ENCODE data around the gene PAX8.
A peak's percentile ranks its signal among the peaks of the same experiment; 100 is the strongest.

PAX8 gene

GRCh38 chr2:113221846-113222245, 56.9 kb downstream of the PAX8 start:
- no peak for TF ChIP-seq EP300 (IDR thresholded peaks at IDR 0.05; ENCODE audit: borderline replicate concordance)
- no peak for TF ChIP-seq TAF1 (IDR thresholded peaks at IDR 0.05; ENCODE audit: low read depth)

GRCh38 chr2:113220970-113221708, 57.6 kb downstream of the PAX8 start:
- TF ChIP-seq TCF12 (IDR thresholded peaks at IDR 0.05; ENCODE audit: low read depth): no peak

- TF ChIP-seq NFIC (IDR thresholded peaks at IDR 0.05): 0 out of 2 replicates have a peak, but pooled peaks have one; percentile 19
- TF ChIP-seq EP300 (IDR thresholded peaks at IDR 0.05; ENCODE audit: borderline replicate concordance): no peak
- 0 out of 2 replicates have a peak, but pooled peaks have one; percentile 15 for TF ChIP-seq TAF1 (IDR thresholded peaks at IDR 0.05; ENCODE audit: low read depth)
These were observed 58.7 kb downstream of the PAX8 start for GRCh38 chr2:113219889-113220641.

GRCh38 chr2:113219525-113219888, 59.2 kb downstream of the PAX8 start:
- TF ChIP-seq CREB1 (IDR thresholded peaks at IDR 0.05; ENCODE audit: low read depth) (no peak), NFIC (IDR thresholded peaks at IDR 0.05) (no peak), REST (IDR thresholded peaks at IDR 0.05; ENCODE audit: low read depth) (no peak), MAX (IDR thresholded peaks at IDR 0.05) (no peak), CEBPB (IDR thresholded peaks at IDR 0.05) (no peak)

- TF ChIP-seq TEAD4 (IDR thresholded peaks at IDR 0.05) (no peak), CREB1 (IDR thresholded peaks at IDR 0.05; ENCODE audit: low read depth) (no peak), USF1 (IDR thresholded peaks at IDR 0.05) (no peak), TAF1 (IDR thresholded peaks at IDR 0.05; ENCODE audit: low read depth) (no peak)
These were observed 59.7 kb downstream of the PAX8 start for GRCh38 chr2:113219092-113219441.

GRCh38 chr2:113218283-113219091, 60.2 kb downstream of the PAX8 start:
- TF ChIP-seq EGR1 (IDR thresholded peaks at IDR 0.05) (no peak), ZBTB7A (IDR thresholded peaks at IDR 0.05; ENCODE audit: low read depth) (no peak), CEBPB (IDR thresholded peaks at IDR 0.05) (no peak), REST (IDR thresholded peaks at IDR 0.05; ENCODE audit: low read depth) (no peak), TAF1 (IDR thresholded peaks at IDR 0.05; ENCODE audit: low read depth) (no peak), USF1 (IDR thresholded peaks at IDR 0.05) (no peak), EP300 (IDR thresholded peaks at IDR 0.05; ENCODE audit: borderline replicate concordance) (no peak)

GRCh38 chr2:113217455-113218282, 61.1 kb downstream of the PAX8 start:
- TF ChIP-seq EP300 (IDR thresholded peaks at IDR 0.05; ENCODE audit: borderline replicate concordance) (0 out of 2 replicates have a peak, but pooled peaks have one; percentile 60), EGR1 (IDR thresholded peaks at IDR 0.05) (no peak), RAD21 (IDR thresholded peaks at IDR 0.05; ENCODE audit: low read depth) (peak; percentile 19; the same call in 1 of the 2 replicates), CEBPB (IDR thresholded peaks at IDR 0.05) (no peak), USF1 (IDR thresholded peaks at IDR 0.05) (peak; percentile 79), TEAD4 (IDR thresholded peaks at IDR 0.05) (peak; percentile 86), TCF12 (IDR thresholded peaks at IDR 0.05; ENCODE audit: low read depth) (peak; percentile 77), MAX (IDR thresholded peaks at IDR 0.05) (peak; percentile 40; the same call in 1 of the 2 replicates), CREB1 (IDR thresholded peaks at IDR 0.05; ENCODE audit: low read depth) (no peak), NFIC (IDR thresholded peaks at IDR 0.05) (peak; percentile 76), REST (IDR thresholded peaks at IDR 0.05; ENCODE audit: low read depth) (no peak)
